NB4 (cell line): ENCODE measurements around the gene LEMD2.

Experiments used
- DNase-seq: peaks from one replicate; pipeline ENCODE4 v3.0.0; 2010; ENCODE audit warnings: low read depth
- H3K4me3 ChIP-seq: one replicate; pipeline ENCODE4 v1.5.1; 2011; ENCODE audit warnings: mild to moderate bottlenecking, low read depth, low read length, moderate library complexity
- MYC ChIP-seq: IDR thresholded peaks from 2 replicates; pipeline ENCODE4 v1.6.1; 2011; ENCODE audit warnings: low read depth, low read length
- POLR2A ChIP-seq: IDR thresholded peaks from 2 replicates; pipeline ENCODE4 v1.6.1; 2011; ENCODE audit warnings: mild to moderate bottlenecking; ENCODE audit not compliant: insufficient read length; ENCODE audit errors: extremely low read depth
- TF ChIP-seq, protein P1 (sequence below): IDR thresholded peaks from one replicate; pipeline ENCODE4 v1.5.1; 2012; ENCODE audit warnings: low read depth, low read length
- TF ChIP-seq, protein P2 (sequence below): IDR thresholded peaks from 2 replicates; pipeline ENCODE4 v1.6.1; 2011; ENCODE audit warnings: low read depth, low read length

Gene LEMD2

DNA sequence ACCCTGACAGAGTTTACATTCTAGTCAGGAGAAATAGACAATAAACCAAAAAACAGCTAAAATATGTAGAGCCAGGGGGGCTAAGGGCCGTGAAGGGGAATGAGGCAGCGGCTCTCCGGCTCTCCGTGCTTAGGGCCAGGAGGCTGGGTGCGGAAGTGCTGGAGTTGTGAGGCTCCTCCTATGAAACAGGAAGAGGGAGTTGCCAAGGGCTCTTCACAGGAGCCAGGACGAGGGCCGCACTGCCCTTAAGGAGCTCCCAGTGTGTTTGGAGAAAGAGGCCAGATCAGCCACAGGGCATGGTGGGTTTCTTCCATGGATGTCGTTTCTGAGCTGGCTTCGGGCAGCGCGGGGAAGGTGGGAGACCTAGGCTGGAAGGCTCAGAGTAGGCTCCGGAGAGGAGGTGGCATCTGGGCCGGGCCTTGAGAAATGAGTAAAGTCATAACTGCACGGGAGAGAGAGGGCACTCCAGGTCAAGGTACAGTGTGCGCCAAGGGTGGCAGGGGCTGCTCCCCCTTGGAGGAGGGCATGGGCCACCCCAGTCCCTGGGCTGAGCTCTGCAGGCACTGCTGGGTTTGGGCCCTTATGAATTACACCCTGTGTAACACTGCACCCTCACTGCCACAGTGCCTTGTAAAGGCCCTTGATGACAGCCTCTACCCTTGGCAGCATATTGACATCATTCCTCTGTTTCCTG, 35.7 kb upstream of the LEMD2 start:
- DNase-seq = no peak
- no peak overlapping the region for H3K4me3 ChIP-seq
- TF ChIP-seq POLR2A = no peak

DNA sequence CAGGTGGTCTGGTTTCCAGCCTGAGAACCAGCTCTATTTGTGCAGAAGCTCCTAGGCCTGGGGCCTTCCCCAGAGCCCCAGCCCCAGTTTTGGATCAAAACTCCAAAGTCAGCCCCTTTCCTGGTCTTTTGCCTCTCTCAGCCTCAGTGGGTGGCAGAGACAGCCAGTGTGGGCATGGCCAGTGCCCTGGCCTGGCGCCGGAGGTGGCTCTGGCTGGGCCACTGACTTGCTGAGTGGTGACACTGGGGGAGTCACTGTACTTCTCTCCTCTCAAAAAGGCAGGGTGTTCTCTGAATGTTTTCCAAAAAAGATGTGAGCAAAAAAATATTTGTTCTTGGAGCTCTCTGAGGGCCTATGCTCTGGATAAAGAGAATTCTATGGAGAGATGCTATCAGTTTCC, 34.9 kb upstream of the LEMD2 start:
- H3K4me3 ChIP-seq = no peak overlapping the region
- TF ChIP-seq, protein P1, sequence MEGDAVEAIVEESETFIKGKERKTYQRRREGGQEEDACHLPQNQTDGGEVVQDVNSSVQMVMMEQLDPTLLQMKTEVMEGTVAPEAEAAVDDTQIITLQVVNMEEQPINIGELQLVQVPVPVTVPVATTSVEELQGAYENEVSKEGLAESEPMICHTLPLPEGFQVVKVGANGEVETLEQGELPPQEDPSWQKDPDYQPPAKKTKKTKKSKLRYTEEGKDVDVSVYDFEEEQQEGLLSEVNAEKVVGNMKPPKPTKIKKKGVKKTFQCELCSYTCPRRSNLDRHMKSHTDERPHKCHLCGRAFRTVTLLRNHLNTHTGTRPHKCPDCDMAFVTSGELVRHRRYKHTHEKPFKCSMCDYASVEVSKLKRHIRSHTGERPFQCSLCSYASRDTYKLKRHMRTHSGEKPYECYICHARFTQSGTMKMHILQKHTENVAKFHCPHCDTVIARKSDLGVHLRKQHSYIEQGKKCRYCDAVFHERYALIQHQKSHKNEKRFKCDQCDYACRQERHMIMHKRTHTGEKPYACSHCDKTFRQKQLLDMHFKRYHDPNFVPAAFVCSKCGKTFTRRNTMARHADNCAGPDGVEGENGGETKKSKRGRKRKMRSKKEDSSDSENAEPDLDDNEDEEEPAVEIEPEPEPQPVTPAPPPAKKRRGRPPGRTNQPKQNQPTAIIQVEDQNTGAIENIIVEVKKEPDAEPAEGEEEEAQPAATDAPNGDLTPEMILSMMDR = no peak
- TF ChIP-seq, protein P2, sequence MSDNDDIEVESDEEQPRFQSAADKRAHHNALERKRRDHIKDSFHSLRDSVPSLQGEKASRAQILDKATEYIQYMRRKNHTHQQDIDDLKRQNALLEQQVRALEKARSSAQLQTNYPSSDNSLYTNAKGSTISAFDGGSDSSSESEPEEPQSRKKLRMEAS = no peak
- TF ChIP-seq POLR2A (no peak), MYC (no peak)
- DNase-seq = no peak

DNA sequence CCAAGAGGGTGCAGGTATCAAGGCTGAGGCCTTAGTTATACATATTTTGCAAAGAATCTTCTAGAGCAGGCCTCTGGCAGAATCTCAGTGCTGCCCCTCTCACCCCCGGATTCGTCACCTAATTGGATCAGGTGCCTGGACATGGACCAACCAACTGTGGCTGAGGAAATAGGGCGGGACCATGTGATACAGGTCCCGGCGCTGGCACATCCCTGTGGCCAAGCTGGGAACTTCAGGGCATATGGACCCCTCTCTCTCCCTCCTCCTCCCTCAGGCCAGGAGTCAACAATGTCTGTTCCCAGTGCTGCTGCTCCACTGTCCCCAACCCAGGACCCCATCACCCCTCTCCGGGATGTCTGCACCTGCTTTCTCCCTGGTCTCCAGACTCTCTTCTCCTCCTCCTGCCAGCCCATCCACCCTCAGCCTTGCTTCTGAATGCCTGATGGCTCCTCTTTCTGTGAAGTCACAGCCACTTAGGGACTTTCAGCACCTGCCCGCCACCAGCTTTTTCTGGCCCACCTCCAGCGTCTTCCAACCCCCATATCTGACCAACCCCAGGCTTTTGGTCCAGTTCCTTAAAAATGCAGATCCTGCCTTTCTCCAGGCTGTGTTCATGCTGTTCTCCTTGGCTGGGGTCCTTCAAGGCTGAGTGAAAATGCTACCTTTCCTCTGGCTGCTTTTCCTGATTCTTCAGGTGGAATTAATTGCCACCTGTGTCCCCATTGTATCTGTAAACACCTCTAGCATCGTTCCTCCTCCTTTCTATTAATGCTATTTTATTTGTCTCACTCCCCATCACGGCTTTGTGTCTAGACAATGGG, 33.9 kb upstream of the LEMD2 start:
- DNase-seq = peak; percentile 47
- no peak overlapping the region for H3K4me3 ChIP-seq
- TF ChIP-seq, protein P1 = peak; percentile 20
- no peak for TF ChIP-seq MYC

DNA sequence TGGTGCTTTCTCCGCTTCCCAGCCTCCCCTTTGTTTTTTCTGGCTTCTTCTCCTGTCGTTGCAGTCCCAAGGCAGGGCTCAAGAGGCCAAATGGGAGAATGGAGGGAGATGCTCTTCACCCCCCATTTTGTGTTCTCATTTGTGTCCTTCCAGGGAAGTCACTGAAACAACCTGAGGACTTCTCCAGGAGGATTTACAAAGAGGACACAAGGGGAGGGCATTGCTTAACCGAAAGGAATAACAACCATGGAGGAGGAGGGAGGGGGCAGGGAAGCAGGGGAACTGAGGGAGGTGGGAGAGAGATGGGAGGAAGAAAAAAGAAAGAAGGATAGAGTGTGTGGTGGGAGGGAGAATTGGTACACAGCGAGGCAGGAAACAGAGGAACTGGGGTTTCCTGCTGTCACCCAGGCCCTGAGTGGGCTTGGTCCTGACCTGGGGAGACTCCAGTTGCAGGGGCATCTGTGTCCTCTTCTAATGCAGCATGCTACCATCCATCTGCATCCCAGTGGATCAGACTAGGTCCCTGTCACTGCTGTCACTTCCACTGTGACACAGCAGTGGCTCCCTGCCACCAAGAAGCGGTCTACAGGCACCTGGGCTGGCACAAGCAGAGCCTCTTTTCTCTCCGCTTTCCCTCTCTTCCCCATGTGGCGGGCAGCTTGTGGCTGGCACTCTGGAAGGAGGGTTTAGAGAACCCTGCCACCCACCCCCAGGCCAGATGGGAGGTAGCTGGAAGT, 32.0 kb upstream of the LEMD2 start:
- TF ChIP-seq MYC = no peak
- DNase-seq = no peak
- H3K4me3 ChIP-seq = no peak overlapping the region

DNA sequence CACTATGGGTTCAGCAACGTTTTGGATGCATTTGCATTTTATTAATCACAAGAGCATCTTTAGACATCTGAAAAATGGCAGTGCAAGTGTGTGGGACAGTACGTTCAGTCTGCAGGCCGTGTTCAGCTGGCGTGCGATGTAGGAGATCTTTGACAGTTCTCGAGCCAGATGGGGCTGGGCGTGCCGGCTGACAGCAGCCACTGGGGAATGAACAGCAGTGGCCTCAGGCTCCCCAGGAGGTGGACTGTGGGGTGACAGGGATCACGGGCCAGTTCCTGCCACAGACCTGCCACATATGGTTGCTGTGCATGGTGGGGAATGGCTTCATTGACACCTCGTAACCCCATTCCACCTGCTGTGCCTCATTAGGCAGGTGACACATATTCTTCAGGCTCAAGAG, 31.3 kb upstream of the LEMD2 start:
- TF ChIP-seq, protein P1 = no peak
- TF ChIP-seq MYC (no peak), POLR2A (no peak)
- TF ChIP-seq, protein P2 = no peak
- no peak overlapping the region for H3K4me3 ChIP-seq
- no peak for DNase-seq

DNA sequence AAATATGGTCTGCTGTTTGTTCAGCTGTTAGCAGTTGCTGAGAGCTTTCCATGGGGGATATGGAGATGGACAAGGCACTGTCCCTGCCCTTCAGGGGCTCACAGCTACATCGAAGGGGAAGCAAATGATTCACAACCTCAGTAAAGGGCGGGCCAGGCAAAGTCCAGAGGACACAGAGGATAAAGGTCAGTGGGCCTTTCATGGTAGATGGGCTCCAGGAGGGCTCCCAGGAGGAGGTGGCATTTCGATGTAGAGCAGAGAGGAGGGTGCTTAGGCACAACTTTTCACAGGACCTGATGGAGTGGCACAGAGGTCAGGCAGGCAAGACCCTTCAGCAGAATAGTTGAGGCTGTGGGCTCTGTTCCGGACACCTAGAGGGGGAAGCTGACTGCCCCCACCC, 30.1 kb upstream of the LEMD2 start:
- no peak overlapping the region for H3K4me3 ChIP-seq
- TF ChIP-seq, protein P1 = no peak
- no peak for TF ChIP-seq POLR2A
- no peak for TF ChIP-seq MYC
- TF ChIP-seq, protein P2 = no peak
- DNase-seq = no peak
